ENCODE measurements around the gene TSPAN3.

Gene TSPAN3

GRCh38 chr15:77067691-77068367, 3.1 kb downstream of the TSPAN3 start:
- H3K4me1 ChIP-seq (ENCODE audit: control insufficient read depth, insufficient read depth, low read length) = peaks cover 24% of the 10 kb centered on the region
- no peaks in the 10 kb centered on the region for H3K27me3 ChIP-seq (ENCODE audit: control insufficient read depth, insufficient read depth, low read length)
- H3K36me3 ChIP-seq (ENCODE audit: control insufficient read depth, insufficient read depth, low read length) = peaks cover 3% of the 10 kb centered on the region; the same call in 1 of the 2 replicates
- H3K9ac ChIP-seq (ENCODE audit: low read length) = no peak overlapping the region
- H3K9me3 ChIP-seq (ENCODE audit: control insufficient read depth, insufficient read depth, low read depth, low read length) = no peaks in the 10 kb centered on the region
- H3K4me3 ChIP-seq (ENCODE audit: low read depth, low read length) = no peak overlapping the region
- no peak overlapping the region for H3K27ac ChIP-seq (ENCODE audit: low read depth, low read length)

DNA sequence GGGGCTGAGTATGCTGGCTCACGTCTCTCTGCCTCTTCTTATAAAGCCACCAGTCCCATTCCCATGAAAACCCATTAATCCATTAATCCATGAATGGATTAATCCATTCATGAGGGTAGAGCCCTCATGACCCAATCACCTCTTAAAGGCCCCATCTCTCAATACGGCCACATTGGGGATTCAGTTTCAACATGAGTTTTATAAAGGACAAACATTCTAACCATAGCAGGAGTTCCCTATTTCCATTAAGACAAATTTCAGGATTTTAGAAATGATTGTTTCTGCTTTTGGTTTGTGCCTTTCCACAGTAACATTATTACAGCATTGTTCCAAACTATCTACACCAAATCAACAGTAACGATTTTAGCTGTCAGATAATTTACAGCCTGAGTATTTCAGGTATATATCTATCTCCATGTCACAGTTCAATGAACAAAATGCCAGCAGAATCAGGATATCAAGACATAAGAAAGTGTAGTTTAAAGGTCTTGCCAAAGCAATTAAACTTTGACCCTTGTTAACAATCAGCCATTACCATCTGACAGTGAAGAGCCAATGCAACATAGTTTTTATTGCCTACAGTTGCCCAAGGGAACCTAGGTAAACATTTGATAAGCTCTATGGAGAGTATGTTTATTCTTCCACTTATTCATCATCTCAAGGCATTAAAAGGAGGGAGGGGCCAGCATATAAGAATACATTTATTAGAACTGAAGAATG, 3.8 kb downstream of the TSPAN3 start:
- Histone ChIP-seq H3K27me3 (ENCODE audit: control insufficient read depth, insufficient read depth, low read length) (no peaks in the 10 kb centered on the region), H3K4me1 (ENCODE audit: control insufficient read depth, insufficient read depth, low read length) (peaks cover 24% of the 10 kb centered on the region), H3K9ac (ENCODE audit: low read length) (no peak overlapping the region), H3K9me3 (ENCODE audit: control insufficient read depth, insufficient read depth, low read depth, low read length) (no peaks in the 10 kb centered on the region), H3K4me3 (ENCODE audit: low read depth, low read length) (no peak overlapping the region), H3K27ac (ENCODE audit: low read depth, low read length) (no peak overlapping the region), H3K36me3 (ENCODE audit: control insufficient read depth, insufficient read depth, low read length) (peaks cover 3% of the 10 kb centered on the region; the same call in 1 of the 2 replicates)

DNA sequence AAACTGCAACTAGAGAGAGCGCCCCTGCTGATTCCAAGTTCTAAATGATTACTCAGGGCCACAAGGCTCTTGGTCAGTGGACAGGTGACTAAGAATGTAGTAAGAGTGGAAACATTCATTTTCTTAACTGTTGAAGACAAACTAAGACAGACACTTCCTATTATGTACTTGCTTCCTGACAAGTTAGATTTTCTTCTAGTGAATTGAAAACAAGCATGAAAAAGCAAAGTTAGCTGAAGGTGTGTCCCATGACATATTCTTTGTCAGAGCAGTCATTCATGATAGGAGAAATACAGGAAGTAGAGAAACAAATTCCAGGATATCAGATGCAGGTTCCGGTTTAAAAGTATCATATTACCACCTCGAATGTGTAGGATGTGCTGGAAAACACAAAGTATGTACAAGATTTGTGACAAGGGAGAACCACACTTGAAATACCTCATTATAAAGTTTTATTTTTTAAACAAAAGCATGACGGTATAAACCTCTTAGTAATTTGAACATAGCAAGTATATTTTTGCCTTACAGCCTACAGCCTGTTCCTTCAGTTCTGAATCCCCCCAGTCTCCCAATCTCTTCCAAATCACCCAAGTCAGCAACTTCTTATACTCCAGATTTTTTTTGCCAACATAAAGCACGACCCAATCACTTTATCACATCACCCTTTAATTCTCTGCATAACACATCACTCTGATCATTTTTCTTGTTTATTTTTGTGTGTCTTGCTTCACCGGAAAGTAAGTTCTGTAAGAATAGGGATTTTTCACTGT, 6.2 kb downstream of the TSPAN3 start:
- Histone ChIP-seq H3K9ac (ENCODE audit: low read length) (no peak overlapping the region), H3K36me3 (ENCODE audit: control insufficient read depth, insufficient read depth, low read length) (peaks cover 3% of the 10 kb centered on the region; the same call in 1 of the 2 replicates), H3K27me3 (ENCODE audit: control insufficient read depth, insufficient read depth, low read length) (no peaks in the 10 kb centered on the region), H3K9me3 (ENCODE audit: control insufficient read depth, insufficient read depth, low read depth, low read length) (no peaks in the 10 kb centered on the region), H3K27ac (ENCODE audit: low read depth, low read length) (no peak overlapping the region), H3K4me1 (ENCODE audit: control insufficient read depth, insufficient read depth, low read length) (peaks cover 19% of the 10 kb centered on the region), H3K4me3 (ENCODE audit: low read depth, low read length) (no peak overlapping the region)

GRCh38 chr15:77064063-77064462, 6.8 kb downstream of the TSPAN3 start:
- Histone ChIP-seq H3K36me3 (ENCODE audit: control insufficient read depth, insufficient read depth, low read length) (peaks cover 3% of the 10 kb centered on the region; the same call in 1 of the 2 replicates), H3K9ac (ENCODE audit: low read length) (no peak overlapping the region), H3K27me3 (ENCODE audit: control insufficient read depth, insufficient read depth, low read length) (no peaks in the 10 kb centered on the region), H3K27ac (ENCODE audit: low read depth, low read length) (no peak overlapping the region), H3K9me3 (ENCODE audit: control insufficient read depth, insufficient read depth, low read depth, low read length) (no peaks in the 10 kb centered on the region), H3K4me3 (ENCODE audit: low read depth, low read length) (no peak overlapping the region), H3K4me1 (ENCODE audit: control insufficient read depth, insufficient read depth, low read length) (peaks cover 15% of the 10 kb centered on the region)

DNA sequence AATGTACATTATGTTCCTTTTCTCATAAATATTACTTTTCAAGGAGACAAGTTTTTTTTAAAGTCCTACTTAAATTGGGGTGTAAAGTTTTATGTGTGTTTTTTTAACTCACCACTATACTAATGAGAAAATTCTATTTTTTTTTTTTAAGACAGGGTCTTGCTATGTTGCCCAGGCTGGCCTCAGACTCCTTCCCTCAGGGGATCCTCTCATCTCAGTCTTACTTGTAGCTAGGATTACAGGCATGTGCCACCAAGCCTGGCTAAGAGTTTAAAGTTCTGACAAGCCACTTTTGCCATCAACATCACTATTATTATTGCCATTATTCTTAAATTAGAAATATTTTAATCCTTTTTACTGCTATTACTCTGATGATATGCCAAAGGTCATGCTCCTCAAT, 7.7 kb downstream of the TSPAN3 start:
- H3K9me3 ChIP-seq (ENCODE audit: control insufficient read depth, insufficient read depth, low read depth, low read length) = no peaks in the 10 kb centered on the region
- H3K4me1 ChIP-seq (ENCODE audit: control insufficient read depth, insufficient read depth, low read length) = peaks cover 15% of the 10 kb centered on the region
- no peaks in the 10 kb centered on the region for H3K27me3 ChIP-seq (ENCODE audit: control insufficient read depth, insufficient read depth, low read length)
- no peak overlapping the region for H3K27ac ChIP-seq (ENCODE audit: low read depth, low read length)
- H3K4me3 ChIP-seq (ENCODE audit: low read depth, low read length) = no peak overlapping the region
- no peaks in the 10 kb centered on the region for H3K36me3 ChIP-seq (ENCODE audit: control insufficient read depth, insufficient read depth, low read length)
- no peak overlapping the region for H3K9ac ChIP-seq (ENCODE audit: low read length)

- Histone ChIP-seq H3K36me3 (ENCODE audit: control insufficient read depth, insufficient read depth, low read length) (no peaks in the 10 kb centered on the region), H3K27ac (ENCODE audit: low read depth, low read length) (no peak overlapping the region), H3K4me3 (ENCODE audit: low read depth, low read length) (no peak overlapping the region), H3K9me3 (ENCODE audit: control insufficient read depth, insufficient read depth, low read depth, low read length) (no peaks in the 10 kb centered on the region), H3K27me3 (ENCODE audit: control insufficient read depth, insufficient read depth, low read length) (no peaks in the 10 kb centered on the region), H3K9ac (ENCODE audit: low read length) (no peak overlapping the region), H3K4me1 (ENCODE audit: control insufficient read depth, insufficient read depth, low read length) (peaks cover 18% of the 10 kb centered on the region)
Measured at GRCh38 chr15:77060546-77060945, 10.4 kb downstream of the TSPAN3 start.

DNA sequence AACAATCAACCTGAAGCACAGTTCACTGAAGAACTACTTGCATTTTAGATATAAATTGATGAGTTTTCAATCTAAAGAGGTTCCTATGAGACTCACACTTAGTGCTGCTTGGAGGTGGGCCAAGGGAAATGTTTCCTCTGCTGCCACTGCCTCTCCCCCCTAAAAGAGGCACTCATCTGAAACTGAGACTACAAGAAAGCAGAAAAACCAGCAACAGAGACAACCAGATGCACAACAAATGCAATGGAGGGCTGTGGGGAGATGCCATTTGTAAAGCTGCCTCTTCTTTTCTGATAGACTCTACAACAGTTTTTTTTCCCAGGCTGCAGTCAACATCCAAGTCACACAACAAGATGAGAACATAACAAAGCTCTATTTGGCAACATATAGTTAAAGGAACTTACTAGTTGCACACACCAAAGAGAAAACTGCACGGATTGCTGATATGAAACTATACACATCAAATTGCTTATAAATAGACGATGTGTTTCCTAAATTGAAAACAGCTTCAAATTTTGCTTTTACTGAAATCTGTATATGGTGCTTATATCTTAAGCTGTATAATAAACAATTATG, 11.0 kb downstream of the TSPAN3 start:
- H3K27ac ChIP-seq (ENCODE audit: low read depth, low read length) = no peak overlapping the region

GRCh38 chr15:77058468-77058867, 12.4 kb downstream of the TSPAN3 start:
- Histone ChIP-seq H3K4me3 (ENCODE audit: low read depth, low read length) (no peak overlapping the region), H3K27ac (ENCODE audit: low read depth, low read length) (no peak overlapping the region), H3K36me3 (ENCODE audit: control insufficient read depth, insufficient read depth, low read length) (no peaks in the 10 kb centered on the region), H3K4me1 (ENCODE audit: control insufficient read depth, insufficient read depth, low read length) (peaks cover 18% of the 10 kb centered on the region), H3K9ac (ENCODE audit: low read length) (no peak overlapping the region), H3K9me3 (ENCODE audit: control insufficient read depth, insufficient read depth, low read depth, low read length) (no peaks in the 10 kb centered on the region), H3K27me3 (ENCODE audit: control insufficient read depth, insufficient read depth, low read length) (no peaks in the 10 kb centered on the region)

More for the DNA sequence above, 11.0 kb downstream of the TSPAN3 start:
- no peaks in the 10 kb centered on the region for H3K27me3 ChIP-seq (ENCODE audit: control insufficient read depth, insufficient read depth, low read length)
- H3K4me3 ChIP-seq (ENCODE audit: low read depth, low read length) = no peak overlapping the region
- peaks cover 18% of the 10 kb centered on the region for H3K4me1 ChIP-seq (ENCODE audit: control insufficient read depth, insufficient read depth, low read length)
- H3K9me3 ChIP-seq (ENCODE audit: control insufficient read depth, insufficient read depth, low read depth, low read length) = no peaks in the 10 kb centered on the region
- no peak overlapping the region for H3K9ac ChIP-seq (ENCODE audit: low read length)
- no peaks in the 10 kb centered on the region for H3K36me3 ChIP-seq (ENCODE audit: control insufficient read depth, insufficient read depth, low read length)

- H3K9me3 ChIP-seq (ENCODE audit: control insufficient read depth, insufficient read depth, low read depth, low read length) = no peaks in the 10 kb centered on the region
- H3K9ac ChIP-seq (ENCODE audit: low read length) = no peak overlapping the region
- peaks cover 18% of the 10 kb centered on the region for H3K4me1 ChIP-seq (ENCODE audit: control insufficient read depth, insufficient read depth, low read length)
- no peak overlapping the region for H3K4me3 ChIP-seq (ENCODE audit: low read depth, low read length)
- H3K27me3 ChIP-seq (ENCODE audit: control insufficient read depth, insufficient read depth, low read length) = no peaks in the 10 kb centered on the region
- H3K36me3 ChIP-seq (ENCODE audit: control insufficient read depth, insufficient read depth, low read length) = peaks cover 1% of the 10 kb centered on the region; the same call in 1 of the 2 replicates
- H3K27ac ChIP-seq (ENCODE audit: low read depth, low read length) = no peak overlapping the region
Measured at GRCh38 chr15:77057685-77058084, 13.2 kb downstream of the TSPAN3 start.

DNA sequence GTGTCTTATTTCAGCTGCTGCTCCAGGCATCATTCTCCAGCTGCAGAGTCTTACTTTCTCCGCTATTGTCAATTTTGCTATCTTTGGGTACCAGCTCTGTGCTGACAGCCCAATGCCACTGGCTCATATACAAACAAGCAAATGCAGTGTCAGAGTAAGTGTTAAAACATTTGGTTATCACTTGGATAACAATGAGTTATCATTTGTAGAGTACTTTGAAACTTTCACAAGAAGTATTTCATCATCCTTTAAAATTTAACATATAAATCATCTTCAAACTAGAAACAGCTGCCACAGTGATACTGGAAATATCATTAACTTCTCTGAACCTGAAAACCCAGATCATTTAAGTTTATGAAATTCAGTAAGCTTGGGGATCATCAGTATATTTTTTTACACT, 13.8 kb downstream of the TSPAN3 start:
- Histone ChIP-seq H3K27ac (ENCODE audit: low read depth, low read length) (no peak overlapping the region), H3K4me3 (ENCODE audit: low read depth, low read length) (no peak overlapping the region), H3K4me1 (ENCODE audit: control insufficient read depth, insufficient read depth, low read length) (peaks cover 18% of the 10 kb centered on the region), H3K9me3 (ENCODE audit: control insufficient read depth, insufficient read depth, low read depth, low read length) (no peaks in the 10 kb centered on the region), H3K36me3 (ENCODE audit: control insufficient read depth, insufficient read depth, low read length) (peaks cover 6% of the 10 kb centered on the region), H3K9ac (ENCODE audit: low read length) (no peak overlapping the region), H3K27me3 (ENCODE audit: control insufficient read depth, insufficient read depth, low read length) (no peaks in the 10 kb centered on the region)
